ENCODE measurements around the gene JAK3.
A peak's percentile ranks its signal among the peaks of the same experiment; 100 is the strongest.

The JAK3 gene

DNA sequence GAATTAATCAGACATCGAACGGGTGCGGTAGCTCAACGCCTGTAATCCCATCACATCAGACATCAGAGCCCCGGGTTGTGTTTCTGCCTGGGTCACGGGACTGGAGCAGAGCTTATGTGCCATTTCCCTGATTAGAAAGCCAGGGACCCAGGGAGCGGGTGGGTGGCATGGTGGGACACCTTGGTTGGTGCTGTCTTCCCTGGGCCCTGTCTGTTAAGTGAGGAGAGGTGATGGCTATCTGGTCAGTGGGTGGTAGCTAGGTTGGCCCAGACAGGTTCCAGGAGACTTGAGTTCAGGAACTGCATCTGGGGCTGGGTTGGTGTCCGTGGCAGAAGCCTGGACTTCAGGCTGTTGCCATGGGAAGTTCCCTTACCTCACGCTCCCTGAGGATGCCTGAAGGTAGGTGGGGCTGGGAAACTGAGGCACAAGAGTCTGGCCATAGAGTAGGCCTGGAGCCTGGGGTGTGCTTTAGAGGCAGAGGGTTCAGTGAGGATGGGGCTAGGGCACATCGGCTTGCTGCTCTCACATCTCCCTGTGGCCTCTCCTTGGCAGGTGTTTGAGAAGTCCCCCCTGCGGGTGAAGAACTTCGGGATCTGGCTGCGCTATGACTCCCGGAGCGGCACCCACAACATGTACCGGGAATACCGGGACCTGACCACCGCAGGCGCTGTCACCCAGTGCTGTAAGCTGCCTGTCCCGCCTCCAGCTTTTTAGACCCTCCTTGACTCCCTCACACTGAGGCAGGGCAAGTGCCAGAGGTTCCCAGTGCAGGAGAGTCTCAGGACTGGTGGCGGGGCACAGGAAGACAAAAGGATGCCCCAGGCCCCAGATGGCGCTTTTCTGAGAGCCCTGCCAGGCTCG is 14.0 kb upstream of the JAK3 start:
- Histone ChIP-seq H3K36me3 (ENCODE audit: insufficient read depth, low read length) (peaks cover 45% of the 10 kb centered on the region), H3K9ac (ENCODE audit: insufficient read length) (peak overlapping the region; percentile 98), H3K27ac (peak overlapping the region; percentile 84), H3K4me3 (peak overlapping the region; percentile 95), H3K9me3 (ENCODE audit: low read depth, low read length) (no peaks in the 10 kb centered on the region)
- no peak for TF ChIP-seq EZH2 (IDR thresholded peaks at IDR 0.05)
- peak; percentile 12; the same call in 1 of the 2 replicates for TF ChIP-seq POLR2AphosphoS5 (IDR thresholded peaks at IDR 0.05; ENCODE audit: borderline replicate concordance, low read depth, low read length)
- DNase-seq (ENCODE audit: low read depth, low spot score): no peak

DNA sequence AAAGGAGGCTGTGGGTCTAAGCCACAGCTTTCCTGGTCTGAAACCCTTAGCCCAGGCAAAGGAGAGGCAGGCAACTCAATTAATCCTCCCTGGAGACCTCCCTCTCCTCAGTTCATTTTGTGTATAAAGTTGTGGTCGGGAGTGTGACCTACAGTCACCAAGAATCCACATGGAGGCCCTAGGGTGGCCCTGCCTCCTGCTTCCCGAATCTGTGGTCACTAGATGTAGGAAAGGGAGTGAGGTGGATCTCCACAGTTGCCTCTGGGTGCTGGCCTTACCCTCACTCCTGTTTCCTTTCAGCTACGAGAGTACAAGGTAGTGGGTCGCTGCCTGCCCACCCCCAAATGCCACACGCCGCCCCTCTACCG is 13.2 kb upstream of the JAK3 start:
- Histone ChIP-seq H3K27ac (peak overlapping the region; percentile 84), H3K4me3 (peak overlapping the region; percentile 95), H3K9me3 (ENCODE audit: low read depth, low read length) (no peaks in the 10 kb centered on the region), H3K9ac (ENCODE audit: insufficient read length) (peak overlapping the region; percentile 98), H3K36me3 (ENCODE audit: insufficient read depth, low read length) (peaks cover 45% of the 10 kb centered on the region)
- DNase-seq (ENCODE audit: low read depth, low spot score): no peak
- TF ChIP-seq EZH2 (IDR thresholded peaks at IDR 0.05) (no peak), POLR2AphosphoS5 (IDR thresholded peaks at IDR 0.05; ENCODE audit: borderline replicate concordance, low read depth, low read length) (no peak), FOXP2 (optimal IDR thresholded peaks at IDR 0.05; ENCODE audit: control extremely low read depth, extremely low read length, insufficient read depth) (no peak)

DNA sequence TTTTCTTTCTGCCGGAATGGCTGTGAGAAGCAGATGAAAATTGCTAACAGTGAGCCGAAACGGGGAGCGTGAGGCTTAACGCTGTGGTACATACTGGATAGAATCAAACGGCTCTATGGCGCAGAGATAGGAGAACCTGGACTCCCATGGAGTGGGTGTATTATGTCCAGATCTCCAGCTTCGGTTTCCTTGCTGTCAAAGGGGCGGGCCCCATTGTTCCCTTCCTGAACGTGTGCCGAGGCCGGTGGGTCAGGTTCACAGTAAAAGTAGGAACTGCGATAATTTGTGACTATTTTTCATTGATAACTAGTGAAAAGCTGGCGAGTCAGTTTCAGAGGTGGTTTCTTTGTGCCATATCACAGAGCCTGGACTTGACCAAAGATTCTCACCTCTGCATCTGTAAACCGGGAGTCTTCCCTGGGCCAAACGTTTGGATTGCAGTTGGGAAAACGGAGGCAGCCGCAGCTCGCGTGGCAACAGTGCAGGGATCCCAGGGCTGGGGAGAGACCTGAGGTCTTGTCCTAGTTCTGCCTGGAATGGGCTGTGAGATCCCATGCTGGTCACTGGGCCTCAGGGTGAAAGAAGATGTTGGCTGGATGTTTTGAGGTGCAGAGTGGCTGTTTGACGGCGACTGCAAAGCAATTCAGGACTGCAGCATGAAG is 12.7 kb upstream of the JAK3 start:
- peak overlapping the region; percentile 98 for H3K9ac ChIP-seq (ENCODE audit: insufficient read length)
- no peaks in the 10 kb centered on the region for H3K9me3 ChIP-seq (ENCODE audit: low read depth, low read length)
- H3K36me3 ChIP-seq (ENCODE audit: insufficient read depth, low read length): peaks cover 45% of the 10 kb centered on the region
- TF ChIP-seq FOXP2 (optimal IDR thresholded peaks at IDR 0.05; ENCODE audit: control extremely low read depth, extremely low read length, insufficient read depth) (no peak), EZH2 (IDR thresholded peaks at IDR 0.05) (no peak), POLR2AphosphoS5 (IDR thresholded peaks at IDR 0.05; ENCODE audit: borderline replicate concordance, low read depth, low read length) (no peak)
- H3K27ac ChIP-seq: peak overlapping the region; percentile 84
- DNase-seq (ENCODE audit: low read depth, low spot score): no peak
- H3K4me3 ChIP-seq: peak overlapping the region; percentile 95

DNA sequence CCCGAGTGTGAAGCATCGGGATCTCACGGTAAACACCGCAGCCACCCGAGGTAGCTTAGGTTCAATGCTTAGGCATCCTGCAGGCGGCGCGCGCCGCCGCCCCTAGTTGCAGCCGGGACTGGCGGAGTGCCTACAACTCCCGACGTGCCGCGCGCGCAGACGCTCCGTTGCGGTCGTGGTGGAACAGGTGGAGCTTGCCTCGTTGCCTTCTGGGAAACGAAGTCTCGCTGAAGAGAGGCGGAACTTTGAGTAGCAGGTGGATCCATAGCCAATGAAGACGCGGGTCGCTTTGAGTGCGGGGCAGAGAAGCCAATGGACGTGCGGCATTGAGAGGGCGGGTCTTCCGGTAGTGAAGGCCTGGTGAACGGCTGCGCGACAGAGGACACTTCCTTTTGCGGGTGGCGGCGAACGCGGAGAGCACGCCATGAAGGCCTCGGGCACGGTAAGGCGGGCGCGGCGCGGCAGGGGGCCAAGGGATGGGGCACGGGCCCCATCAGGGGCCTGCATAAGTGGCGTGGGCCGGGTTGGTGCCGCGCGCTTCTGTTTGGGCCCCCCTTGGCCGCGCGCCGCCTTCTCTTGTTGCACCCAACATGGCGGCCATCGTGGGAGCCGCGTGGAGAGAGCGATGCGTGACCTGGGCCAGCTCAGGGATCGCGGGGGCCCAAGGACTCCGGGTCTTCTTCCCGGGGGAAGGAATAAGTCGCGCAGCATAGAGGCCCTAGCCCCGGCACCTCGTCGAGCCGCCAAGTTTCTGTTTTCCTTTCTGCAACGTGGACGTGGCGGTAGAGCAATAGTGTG is 11.9 kb upstream of the JAK3 start, which contains the start of gene RPL18A:
Gene RPL18A, plus strand, starts transcription at position 378 of the 798 bp plus-strand sequence. Its CDS starts 47 bp downstream, at position 425.
- peak within 1 kb of the TSS; percentile 84 for H3K27ac ChIP-seq
- H3K4me3 ChIP-seq: peak within 1 kb of the TSS; percentile 95
- H3K9me3 ChIP-seq (ENCODE audit: low read depth, low read length): no peaks in the 10 kb centered on the region
- DNase-seq (ENCODE audit: low read depth, low spot score): peak; percentile 99
- peak within 1 kb of the TSS; percentile 98 for H3K9ac ChIP-seq (ENCODE audit: insufficient read length)
- H3K36me3 ChIP-seq (ENCODE audit: insufficient read depth, low read length): peaks cover 45% of the 10 kb centered on the region
- TF ChIP-seq FOXP2 (optimal IDR thresholded peaks at IDR 0.05; ENCODE audit: control extremely low read depth, extremely low read length, insufficient read depth) (peak; percentile 87), POLR2AphosphoS5 (IDR thresholded peaks at IDR 0.05; ENCODE audit: borderline replicate concordance, low read depth, low read length) (peak; percentile 95), EZH2 (IDR thresholded peaks at IDR 0.05) (no peak)

DNA sequence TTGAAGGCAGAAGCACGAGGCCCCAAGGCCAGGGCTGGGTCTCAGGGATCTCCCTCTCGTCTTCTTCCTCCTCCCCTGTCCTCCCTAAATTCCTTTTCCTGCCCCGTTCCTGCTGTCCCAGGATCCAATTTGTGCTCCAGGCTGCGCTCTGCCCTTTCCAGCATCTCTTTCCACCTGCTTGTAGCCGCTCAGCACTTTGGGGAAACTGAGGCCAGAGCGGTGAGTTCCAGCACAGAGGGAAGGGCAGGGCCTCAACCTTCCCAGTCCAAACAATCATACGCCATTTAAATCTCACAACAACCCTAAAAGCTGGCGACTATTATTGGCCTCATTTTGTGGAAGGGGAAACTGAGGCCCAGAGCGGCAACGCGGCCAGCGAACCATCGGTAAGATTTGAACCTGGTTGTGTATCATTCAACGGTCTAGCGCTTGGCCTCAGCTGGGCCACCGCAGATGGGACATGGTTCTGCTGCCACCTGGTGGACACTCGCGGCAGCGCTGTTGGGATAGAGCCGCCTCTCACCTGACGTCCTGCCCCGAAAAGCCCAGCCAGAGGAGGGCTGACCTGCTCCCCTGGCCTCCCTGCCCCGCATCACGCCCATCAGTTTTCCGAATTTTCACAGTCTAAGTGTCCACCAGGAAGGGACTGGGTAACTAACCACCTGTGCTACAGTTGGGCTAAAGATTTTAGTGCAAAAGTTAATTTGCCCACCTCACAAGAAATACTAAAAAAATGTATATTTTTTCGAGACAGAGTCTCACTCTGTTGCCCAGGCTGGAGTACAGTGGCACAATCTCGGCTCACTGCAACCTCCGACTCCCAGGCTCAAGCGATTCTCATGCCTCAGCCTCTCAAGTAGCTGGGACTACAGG is 7.7 kb upstream of the JAK3 start:
- H3K36me3 ChIP-seq (ENCODE audit: insufficient read depth, low read length): peaks cover 3% of the 10 kb centered on the region
- H3K4me3 ChIP-seq: no peak overlapping the region
- TF ChIP-seq FOXP2 (optimal IDR thresholded peaks at IDR 0.05; ENCODE audit: control extremely low read depth, extremely low read length, insufficient read depth) (no peak), EZH2 (IDR thresholded peaks at IDR 0.05) (no peak), POLR2AphosphoS5 (IDR thresholded peaks at IDR 0.05; ENCODE audit: borderline replicate concordance, low read depth, low read length) (no peak)
- H3K9ac ChIP-seq (ENCODE audit: insufficient read length): no peak overlapping the region
- no peak for DNase-seq (ENCODE audit: low read depth, low spot score)
- H3K9me3 ChIP-seq (ENCODE audit: low read depth, low read length): no peaks in the 10 kb centered on the region
- H3K27ac ChIP-seq: no peak overlapping the region

DNA sequence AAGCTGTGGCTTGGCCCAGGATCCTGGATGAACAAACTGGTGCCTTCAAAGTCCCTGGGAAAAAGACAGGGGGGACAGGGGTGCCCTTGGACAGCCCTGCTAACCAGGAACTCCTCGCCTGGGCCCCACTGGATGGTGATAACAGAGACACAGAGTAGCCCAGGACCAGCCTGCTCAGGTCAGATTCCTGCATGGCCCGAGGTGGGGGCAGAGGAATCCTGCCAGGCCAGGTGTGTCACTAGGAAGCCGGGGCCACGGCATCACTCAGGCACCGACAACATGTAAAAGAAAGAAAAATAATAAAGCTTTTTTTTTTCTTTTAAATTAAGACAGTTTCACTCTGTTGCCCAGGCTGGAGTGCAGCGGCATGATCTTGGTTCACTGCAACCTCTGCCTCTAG is 6.3 kb upstream of the JAK3 start:
- DNase-seq (ENCODE audit: low read depth, low spot score): no peak
- no peak for TF ChIP-seq FOXP2 (optimal IDR thresholded peaks at IDR 0.05; ENCODE audit: control extremely low read depth, extremely low read length, insufficient read depth)
- no peak for TF ChIP-seq EZH2 (IDR thresholded peaks at IDR 0.05)
- no peak for TF ChIP-seq POLR2AphosphoS5 (IDR thresholded peaks at IDR 0.05; ENCODE audit: borderline replicate concordance, low read depth, low read length)
- Histone ChIP-seq H3K36me3 (ENCODE audit: insufficient read depth, low read length) (no peaks in the 10 kb centered on the region), H3K4me3 (no peak overlapping the region), H3K27ac (no peak overlapping the region), H3K9me3 (ENCODE audit: low read depth, low read length) (no peaks in the 10 kb centered on the region), H3K9ac (ENCODE audit: insufficient read length) (no peak overlapping the region)

DNA sequence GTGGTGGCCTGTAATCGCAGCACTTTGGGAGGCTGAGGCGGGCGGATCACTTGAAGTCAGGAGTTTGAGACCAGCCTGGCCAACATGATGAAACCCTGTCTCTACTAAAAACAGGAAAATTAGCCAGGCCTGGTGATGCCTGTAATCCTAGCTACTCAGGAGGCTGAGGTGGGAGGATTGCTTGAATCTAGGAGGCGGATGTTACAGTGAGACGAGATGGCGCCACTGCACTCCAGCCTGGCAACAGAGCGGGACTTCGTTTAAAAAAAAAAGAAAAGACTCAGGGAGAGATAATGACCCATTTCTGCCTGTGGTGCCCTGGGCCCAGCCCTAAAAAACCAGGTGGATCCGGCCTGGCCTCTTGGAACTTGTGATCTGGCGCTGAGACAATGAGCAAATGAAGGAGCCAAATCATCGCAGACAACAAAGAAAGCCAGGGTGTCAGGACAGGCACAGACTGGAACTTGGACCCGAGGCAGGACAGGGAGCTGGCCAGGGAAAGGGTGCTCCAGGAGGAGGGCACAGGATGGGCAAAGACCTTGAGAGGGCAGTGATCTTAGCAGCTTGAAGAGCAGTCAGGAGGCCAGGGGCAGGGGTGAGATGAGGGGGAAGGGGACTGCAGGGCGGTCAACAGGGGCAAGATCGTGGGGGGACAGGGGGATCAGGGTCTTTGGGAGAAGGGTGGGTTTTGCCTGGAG is 962 bp upstream of the JAK3 start:
- H3K9ac ChIP-seq (ENCODE audit: insufficient read length): no peak overlapping the region

More for the DNA sequence above, 962 bp upstream of the JAK3 start:
- Histone ChIP-seq H3K27ac (no peak overlapping the region), H3K36me3 (ENCODE audit: insufficient read depth, low read length) (no peaks in the 10 kb centered on the region), H3K9me3 (ENCODE audit: low read depth, low read length) (no peaks in the 10 kb centered on the region), H3K4me3 (no peak overlapping the region)
- DNase-seq (ENCODE audit: low read depth, low spot score): no peak
- TF ChIP-seq POLR2AphosphoS5 (IDR thresholded peaks at IDR 0.05; ENCODE audit: borderline replicate concordance, low read depth, low read length): no peak
- no peak for TF ChIP-seq EZH2 (IDR thresholded peaks at IDR 0.05)

All from SK-N-MC (cell line).